Fibroblast of lung (primary cell): Measurements from ENCODE around the gene NR2E3. TPM values are rescaled to one million over a fixed set of nuclear protein-coding genes. Genes with fewer than 3 reads are reported as not detected.
"Not testable (repeated sequence)": the region's sequence is repeated elsewhere in the genome, so short reads cannot be mapped to it uniquely, and the experiment has no call there.

Experiments used
- DNase-seq, 2 donors: peaks; one replicate each; pipeline versions ENCODE4 v3.0.0 to v3.0.0-alpha.2; 2010; ENCODE audit warnings: low read depth in 2 of 2
- H2AFZ ChIP-seq: 2 replicates; pipeline ENCODE4 v1.5.1; 2012; ENCODE audit warnings: low read length, control low read depth, inconsistent platforms
- H3K27ac ChIP-seq: 2 replicates; pipeline ENCODE4 v1.5.1; 2011; ENCODE audit warnings: low read length, control low read depth; ENCODE audit not compliant: insufficient read depth
- H3K27me3 ChIP-seq: 2 replicates; pipeline ENCODE4 v1.5.1; 2011; ENCODE audit warnings: mild to moderate bottlenecking, low read length; ENCODE audit not compliant: control insufficient read depth, insufficient read depth
- H3K36me3 ChIP-seq: 2 replicates; pipeline ENCODE4 v1.5.1; 2011; ENCODE audit warnings: low read length; ENCODE audit not compliant: control insufficient read depth, insufficient read depth
- H3K4me1 ChIP-seq: 2 replicates; pipeline ENCODE4 v1.5.1; 2011; ENCODE audit warnings: low read length; ENCODE audit not compliant: control insufficient read depth, insufficient read depth; ENCODE audit errors: extremely low read depth
- H3K4me2 ChIP-seq: 2 replicates; pipeline ENCODE4 v1.5.1; 2011; ENCODE audit warnings: low read length, control low read depth; ENCODE audit not compliant: insufficient read depth; ENCODE audit errors: extremely low read depth
- H3K4me3 ChIP-seq, 4 experiments: fragments of 200-600 bp in 1 of 4; sonication (generic) in 1 of 4; replicated peaks in 1 of 4; 2 replicates each; pipeline ENCODE4 v1.5.1; 2011 to 2016; ENCODE audit warnings: low read length in 4 of 4, low read depth in 3 of 4, mild to moderate bottlenecking in 3 of 4, control low read depth in 2 of 4, inconsistent platforms in 1 of 4, mixed read lengths in 1 of 4; ENCODE audit not compliant: insufficient read depth in 1 of 4; ENCODE audit errors: control extremely low read depth in 1 of 4
- H3K79me2 ChIP-seq: 2 replicates; pipeline ENCODE4 v1.5.1; 2012; ENCODE audit warnings: mild to moderate bottlenecking, low read length, inconsistent platforms; ENCODE audit not compliant: control insufficient read depth, insufficient read depth
- H3K9ac ChIP-seq: 2 replicates; pipeline ENCODE4 v1.5.1; 2011; ENCODE audit warnings: mild to moderate bottlenecking, low read length, control low read depth; ENCODE audit not compliant: insufficient read depth
- H3K9me3 ChIP-seq: 2 replicates; pipeline ENCODE4 v1.5.1; 2012; ENCODE audit warnings: low read depth, low read length; ENCODE audit not compliant: control insufficient read depth, insufficient read depth
- H4K20me1 ChIP-seq: 2 replicates; pipeline ENCODE4 v1.5.1; 2011; ENCODE audit warnings: low read length; ENCODE audit not compliant: control insufficient read depth, insufficient read depth; ENCODE audit errors: extremely low read depth
- CTCF ChIP-seq, 2 donors: IDR thresholded peaks in 1 of 2; conservative IDR thresholded peaks in 1 of 2; 1 replicate in 1 of 2; 2 replicates in 1 of 2; pipeline ENCODE4 v1.5.1; 2011 to 2012; ENCODE audit warnings: low read length in 2 of 2, control low read depth in 1 of 2, inconsistent platforms in 1 of 2, low read depth in 1 of 2, mild to moderate bottlenecking in 1 of 2
- EZH2 ChIP-seq: IDR thresholded peaks from 2 replicates; pipeline ENCODE4 v1.5.1; 2012; ENCODE audit warnings: low read length, control low read depth, mild to moderate bottlenecking; ENCODE audit errors: missing control alignments
- polyA plus RNA-seq, 2 donors: library from polyadenylated mRNA; depleted of rRNA in 1 of 2; stranded (reverse) in 1 of 2; unstranded in 1 of 2; fragments of >200 nt; gene quantifications; 2 replicates each; pipeline ENCODE4 v1.2.1, GENCODE V29; 2011 to 2012; ENCODE audit warnings: missing spikeins in 1 of 2
- total RNA-seq: library from RNA; depleted of rRNA; stranded (reverse); fragments of >200 nt; gene quantifications from 2 replicates; pipeline ENCODE4 v1.2.1, GENCODE V29; 2014

The NR2E3 gene
- total and polyA plus RNA-seq, 2 donors (not counting 1 experiment from before 2014, with no cell fraction given): 0.08 to 1.3 TPM

GRCh38 chr15:71844916-71845315 is 34.6 kb downstream of the NR2E3 start:
- Histone ChIP-seq H3K9ac (no peak overlapping the region), H4K20me1 (no peaks in the 10 kb centered on the region), H3K9me3 (no peaks in the 10 kb centered on the region), H3K36me3 (peaks cover 4% of the 10 kb centered on the region), H3K4me3 (no peak overlapping the region), H2AFZ (no peak overlapping the region), H3K79me2 (no peaks in the 10 kb centered on the region), H3K4me2 (no peak overlapping the region), H3K27me3 (no peaks in the 10 kb centered on the region), H3K4me1 (no peaks in the 10 kb centered on the region), H3K27ac (no peak overlapping the region)
- no peak for TF ChIP-seq EZH2
- no peak for TF ChIP-seq CTCF (conservative IDR thresholded peaks at IDR 0.05 in 1 of 2, IDR thresholded peaks at IDR 0.05 in 1 of 2; ENCODE audit: low read depth in 1 of 2, low read length in 2 of 2)
- DNase-seq: no peak

- no peak overlapping the region for H3K4me2 ChIP-seq
Observed at GRCh38 chr15:71853543-71853942, 43.2 kb downstream of the NR2E3 start.

GRCh38 chr15:71858232-71858631 is 47.9 kb downstream of the NR2E3 start:
- H3K4me1 ChIP-seq: not testable (repeated sequence)

More at GRCh38 chr15:71853543-71853942, 43.2 kb downstream of the NR2E3 start:
- no peaks in the 10 kb centered on the region for H3K79me2 ChIP-seq
- no peak for DNase-seq
- peaks cover 2% of the 10 kb centered on the region for H3K36me3 ChIP-seq
- no peak overlapping the region for H2AFZ ChIP-seq
- no peak overlapping the region for H3K27ac ChIP-seq
- H3K9ac ChIP-seq: no peak overlapping the region
- no peaks in the 10 kb centered on the region for H4K20me1 ChIP-seq
- H3K4me1 ChIP-seq: no peaks in the 10 kb centered on the region
- no peaks in the 10 kb centered on the region for H3K9me3 ChIP-seq
- no peak for TF ChIP-seq CTCF (conservative IDR thresholded peaks at IDR 0.05 in 1 of 2, IDR thresholded peaks at IDR 0.05 in 1 of 2; ENCODE audit: low read depth in 1 of 2, low read length in 2 of 2)
- no peak for TF ChIP-seq EZH2
- no peak overlapping the region for H3K4me3 ChIP-seq
- no peaks in the 10 kb centered on the region for H3K27me3 ChIP-seq

More at GRCh38 chr15:71858232-71858631, 47.9 kb downstream of the NR2E3 start:
- not testable (repeated sequence) for H3K4me2 ChIP-seq, H3K9ac ChIP-seq, H3K4me3 ChIP-seq, H3K27me3 ChIP-seq, H3K79me2 ChIP-seq, H3K36me3 ChIP-seq, H3K27ac ChIP-seq, H4K20me1 ChIP-seq, DNase-seq, H3K9me3 ChIP-seq, H2AFZ ChIP-seq
